HG03139 (cell line): ENCODE results near the gene CAV1.

ENCODE experiments used
- ATAC-seq: cut with Tn5 transposase; IDR thresholded peaks from one replicate; pipeline ENCODE4 v1.9.1; 2021; ENCODE audit not compliant: unreplicated experiment

CAV1 gene

DNA sequence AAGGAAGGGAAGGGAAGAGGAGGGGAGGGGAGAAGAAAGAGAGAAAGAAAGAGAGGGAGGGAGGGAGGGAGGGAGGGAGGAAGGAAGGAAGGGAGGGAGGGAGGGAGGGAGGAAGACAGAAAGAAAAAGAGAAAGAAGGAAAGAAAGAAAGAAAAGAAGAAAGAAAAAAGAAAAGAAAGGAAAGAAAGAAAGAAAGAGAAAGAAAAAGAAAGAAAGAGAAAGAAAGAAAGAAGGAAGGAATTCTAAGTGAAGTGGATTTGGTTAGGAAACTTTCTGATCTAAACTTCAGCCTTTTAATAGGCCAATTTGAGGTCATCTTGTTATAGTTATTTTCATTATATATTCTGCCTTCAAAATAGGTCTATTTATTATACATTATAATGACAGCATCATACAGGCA lies 21.0 kb upstream of the CAV1 start:
- no peak for ATAC-seq

DNA sequence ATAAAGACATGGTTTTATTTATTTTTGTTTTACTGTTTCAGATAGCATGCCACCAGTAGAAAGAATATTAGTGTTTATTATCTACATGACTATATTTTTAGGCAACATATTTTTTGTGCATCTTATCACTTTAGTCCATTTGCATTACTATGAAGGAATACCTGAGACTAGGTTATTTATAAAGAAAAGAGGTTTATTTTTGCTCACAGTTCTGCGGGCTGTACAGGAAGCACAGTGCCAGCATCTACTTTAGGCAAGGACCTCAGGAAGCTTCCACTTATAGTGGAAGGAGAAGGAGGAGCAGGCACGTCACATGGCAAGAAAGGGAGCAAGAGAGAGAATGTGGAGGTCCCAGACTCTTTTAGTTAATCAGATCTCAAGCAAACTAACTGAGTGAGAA lies 19.6 kb upstream of the CAV1 start:
- ATAC-seq: no peak

DNA sequence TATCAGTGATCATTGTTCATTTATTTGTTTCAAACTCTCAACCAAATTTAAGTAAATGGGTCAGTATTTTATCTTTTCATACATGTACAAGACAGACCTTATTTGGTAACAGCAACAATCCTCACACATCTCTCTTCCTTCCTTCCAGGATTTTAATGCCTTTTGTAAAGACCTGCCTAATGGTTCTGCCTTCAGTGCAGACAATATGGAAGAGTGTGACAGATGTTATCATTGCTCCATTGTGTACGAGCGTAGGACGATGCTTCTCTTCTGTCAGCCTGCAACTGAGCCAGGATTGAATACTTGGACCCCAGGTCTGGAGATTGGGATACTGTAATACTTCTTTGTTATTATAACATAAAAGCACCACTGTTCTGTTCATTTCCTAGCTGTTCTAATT lies 19.0 kb upstream of the CAV1 start:
- no peak for ATAC-seq

DNA sequence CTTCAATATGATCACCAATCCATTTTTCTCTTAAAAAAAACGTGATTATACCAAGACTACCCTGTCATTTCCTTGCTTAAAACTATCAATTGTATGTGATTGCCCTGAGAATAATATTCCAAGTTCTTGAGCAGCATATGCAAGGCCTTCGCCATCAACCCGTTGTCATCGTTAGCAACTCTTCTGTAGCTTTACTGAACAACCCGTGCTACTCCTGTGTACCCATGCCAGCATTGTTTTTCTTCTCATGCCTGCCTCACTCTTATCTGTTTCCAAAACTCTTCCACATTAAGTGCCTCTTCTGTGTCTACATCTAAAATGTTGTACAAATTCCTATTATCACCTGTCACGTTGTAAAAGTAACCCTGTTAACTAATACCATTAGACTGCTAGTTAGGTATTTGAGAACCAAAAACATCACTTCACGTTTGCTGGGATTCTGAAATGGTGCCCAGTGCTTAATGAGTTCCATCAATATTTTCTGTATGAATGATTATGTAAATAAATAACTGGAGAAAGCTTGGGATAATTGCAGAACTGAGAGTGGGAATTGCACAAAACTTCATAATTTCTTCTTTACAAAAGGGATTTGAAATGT lies 14.8 kb upstream of the CAV1 start:
- no peak for ATAC-seq

DNA sequence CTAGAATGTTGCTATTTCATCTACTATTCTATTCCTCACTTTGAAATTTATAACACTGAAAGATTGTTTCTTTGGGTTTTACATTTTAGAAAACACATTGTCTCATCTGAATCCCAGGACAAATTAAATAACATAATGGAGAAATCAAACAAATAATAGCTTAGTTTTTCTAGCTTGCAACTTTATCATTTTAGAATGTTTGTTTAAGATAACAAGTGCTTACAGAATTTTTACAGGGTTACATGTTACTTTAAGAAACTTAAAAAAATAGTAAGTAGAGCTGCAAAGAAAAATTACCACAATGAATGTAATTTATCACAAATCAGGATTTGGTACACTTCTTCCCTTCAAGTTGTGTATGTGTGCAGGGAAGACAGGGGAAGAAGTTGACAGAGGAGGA lies 14.0 kb upstream of the CAV1 start:
- ATAC-seq: no peak

DNA sequence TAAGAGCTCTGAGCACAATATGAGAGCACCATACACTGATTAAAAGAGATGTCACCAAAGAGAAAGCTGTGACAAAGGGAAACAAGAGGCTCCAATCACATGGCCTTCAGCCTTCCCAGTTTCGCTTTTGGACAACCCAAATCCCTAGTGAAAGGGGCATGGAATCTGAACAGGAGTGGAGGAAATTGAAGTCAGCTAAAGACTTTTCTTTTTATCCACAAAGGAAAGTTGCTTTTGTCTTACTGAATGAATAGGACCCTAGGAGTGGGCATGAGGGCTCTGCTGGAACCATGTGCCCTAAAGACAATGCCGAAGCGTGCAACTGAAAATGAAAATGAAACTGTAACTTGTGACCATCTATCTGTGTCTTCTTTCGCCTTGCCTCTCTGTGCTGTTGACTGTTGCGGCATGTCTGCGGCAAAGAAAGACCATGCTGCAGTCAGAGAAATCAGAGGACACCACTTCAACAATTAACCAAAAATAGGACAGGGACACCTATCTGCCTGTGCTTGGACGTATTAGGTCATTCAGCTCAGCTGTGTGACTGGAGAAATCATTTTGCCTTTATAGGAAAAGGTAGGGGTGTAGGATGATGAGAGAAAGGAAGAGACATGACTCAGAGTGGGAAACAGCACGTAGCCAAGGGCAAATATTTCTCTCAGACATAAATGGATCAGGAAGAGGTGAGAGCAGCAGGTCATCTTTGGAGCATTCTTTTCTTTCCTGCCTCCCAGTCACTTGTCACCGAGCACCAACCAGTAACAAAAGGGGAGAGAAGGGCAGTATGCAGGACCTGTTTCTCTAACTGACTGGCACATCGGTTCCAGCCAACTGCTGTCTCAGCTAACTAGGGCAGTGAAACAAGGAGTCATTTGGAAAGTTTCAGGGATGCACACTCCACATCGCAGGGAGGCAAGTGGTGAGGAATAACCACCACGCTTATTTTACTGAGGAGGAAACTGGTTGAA lies 13.0 kb upstream of the CAV1 start:
- peak; percentile 98 for ATAC-seq

DNA sequence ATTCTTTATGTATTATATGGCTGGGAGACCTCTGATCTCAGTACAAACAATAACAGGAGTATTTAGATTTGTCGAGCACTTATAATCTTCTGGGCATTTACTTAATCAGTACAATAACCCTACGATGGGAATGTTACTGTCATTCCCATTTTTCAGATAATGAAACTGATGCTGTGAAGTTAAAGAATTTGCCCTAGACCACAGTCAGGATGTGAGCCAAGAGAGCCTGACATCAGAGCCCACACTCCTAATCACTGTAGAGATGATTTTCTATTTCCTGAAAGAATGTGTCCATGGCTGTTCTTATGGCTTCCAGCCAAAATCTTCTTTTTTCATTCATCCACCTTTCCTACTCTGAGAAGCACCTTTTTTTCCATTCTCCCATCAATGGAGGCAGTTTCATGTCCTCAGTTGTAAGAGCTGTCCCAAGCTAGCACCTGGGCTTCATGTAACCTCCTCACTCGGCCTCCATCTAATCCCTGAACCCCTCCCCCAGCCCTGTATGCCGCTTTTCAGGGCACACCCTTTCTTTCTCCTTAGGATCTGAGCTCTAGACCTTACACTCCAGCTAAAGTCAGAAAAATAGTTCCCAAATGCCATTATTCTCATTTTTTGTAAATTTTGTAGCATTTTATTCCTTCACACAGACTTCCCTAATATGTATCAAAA lies 12.2 kb upstream of the CAV1 start:
- no peak for ATAC-seq

DNA sequence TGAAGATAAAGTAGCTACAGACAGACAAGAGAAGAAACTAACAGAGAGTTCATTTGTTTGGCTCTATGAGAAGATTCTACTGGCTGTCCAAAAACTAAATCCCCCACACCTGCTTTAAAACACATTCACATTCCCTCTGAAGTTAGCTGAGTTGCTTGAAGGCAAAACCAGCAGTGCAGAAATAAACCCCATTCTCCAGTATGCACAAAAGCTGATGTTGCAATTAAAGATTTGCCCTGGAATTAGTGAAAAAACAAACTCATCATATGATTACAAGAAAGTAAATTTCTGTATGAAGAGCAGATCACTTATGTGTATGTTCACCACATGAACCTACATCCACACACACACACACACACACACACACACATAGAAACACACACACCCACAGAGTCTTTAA lies 9.3 kb upstream of the CAV1 start:
- ATAC-seq: no peak

DNA sequence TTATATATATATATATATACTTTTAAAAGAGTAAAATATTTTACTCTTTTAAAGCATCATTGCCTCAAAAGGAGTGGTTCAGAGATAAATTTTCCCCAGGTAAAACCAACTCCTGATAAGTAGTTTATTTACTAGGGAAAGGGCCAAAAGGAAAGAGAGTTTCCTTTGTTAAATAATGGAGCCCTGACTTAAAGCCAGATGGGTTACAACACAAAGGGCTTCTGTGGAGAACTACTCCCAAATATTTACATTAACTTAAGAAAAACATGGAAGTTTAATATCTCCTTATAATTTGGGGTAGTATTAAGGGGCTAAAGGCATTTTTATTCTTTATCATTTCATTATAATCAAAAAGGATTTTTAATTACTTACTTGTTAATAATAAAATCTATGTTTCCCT lies 8.5 kb upstream of the CAV1 start:
- ATAC-seq: no peak

DNA sequence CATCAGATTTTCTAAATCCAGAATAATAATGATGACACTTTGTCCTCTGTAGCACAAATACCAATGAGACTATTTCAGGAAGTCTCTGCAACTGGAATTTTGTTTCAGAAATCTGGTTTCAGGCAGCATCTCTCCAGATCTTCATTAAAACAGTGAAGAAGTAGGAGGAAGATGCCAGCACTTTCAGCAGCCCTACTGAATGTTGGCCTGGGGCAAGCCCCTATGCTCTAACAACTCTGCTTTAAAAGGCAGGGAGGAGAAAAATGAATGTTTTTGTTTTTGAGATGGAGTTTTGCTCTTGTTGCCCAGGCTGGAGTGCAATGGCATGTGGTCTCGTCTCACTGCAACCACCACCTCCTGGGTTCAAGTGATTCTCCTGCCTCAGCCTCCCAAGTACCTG lies 7.2 kb upstream of the CAV1 start:
- ATAC-seq: no peak

DNA sequence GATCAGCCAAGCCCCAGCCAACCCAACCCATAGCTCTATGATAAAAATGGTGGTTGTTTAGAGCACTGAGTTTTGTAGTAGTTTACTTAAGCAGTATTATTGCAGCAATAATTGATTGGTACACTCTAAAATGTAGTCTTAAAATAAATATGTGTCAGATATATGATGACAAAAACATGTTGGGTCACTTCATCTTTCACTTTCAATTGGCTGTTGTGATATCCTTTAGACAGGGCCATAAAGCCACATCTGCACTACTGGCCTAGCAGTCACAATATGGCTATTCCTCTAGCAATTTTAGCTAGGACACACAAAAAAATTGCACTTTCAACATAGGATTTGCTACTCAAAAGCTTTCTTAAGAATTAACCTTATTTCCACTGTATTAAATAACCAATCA lies 5.9 kb upstream of the CAV1 start:
- no peak for ATAC-seq

DNA sequence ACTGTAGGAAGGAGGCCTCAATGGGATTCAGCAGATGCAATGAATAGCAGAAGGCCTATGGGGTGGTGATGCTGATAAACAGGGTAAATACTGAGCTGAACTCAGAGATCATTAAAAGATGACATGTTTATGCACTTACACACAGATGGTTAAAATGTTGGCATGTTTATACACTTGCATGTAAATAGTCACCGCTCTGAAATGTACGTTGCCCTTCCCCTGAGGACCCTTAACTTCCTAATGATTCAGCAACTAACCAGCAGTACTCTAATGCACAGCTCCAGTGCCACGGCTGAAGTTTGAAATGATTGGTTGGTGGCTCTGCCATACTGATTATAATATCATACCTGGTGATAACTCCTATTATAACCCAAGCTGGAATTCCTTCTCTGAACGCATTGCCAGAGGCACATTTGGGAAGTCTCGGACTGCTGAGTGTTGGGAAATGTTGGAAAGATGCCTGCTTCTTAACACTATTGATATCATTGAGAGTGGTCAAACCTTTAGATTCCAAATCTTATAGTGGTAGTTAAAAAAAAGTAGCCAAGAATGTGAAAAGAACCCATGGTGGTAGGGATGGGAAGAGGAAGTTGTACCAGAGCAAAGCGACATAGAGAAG lies 3.7 kb upstream of the CAV1 start:
- no peak for ATAC-seq

DNA sequence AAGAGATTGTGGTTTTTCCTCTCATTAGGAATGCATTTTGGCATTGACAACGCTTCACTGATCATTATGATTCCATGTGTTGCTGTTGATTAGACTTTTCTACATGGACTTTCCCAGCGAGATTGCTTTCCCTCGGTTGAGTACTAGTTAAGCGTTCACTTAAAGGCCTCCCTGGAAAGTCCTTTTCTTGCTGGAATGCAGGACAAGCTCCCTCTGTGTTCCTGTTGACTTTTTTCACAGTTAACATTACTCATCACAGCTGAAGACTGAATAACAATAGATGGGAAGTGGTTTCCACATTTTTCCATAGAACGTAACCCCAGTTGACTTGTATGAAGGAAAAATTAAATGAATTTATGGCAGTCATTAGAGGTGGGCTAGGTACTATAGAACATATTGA lies 2.6 kb upstream of the CAV1 start:
- ATAC-seq: no peak

DNA sequence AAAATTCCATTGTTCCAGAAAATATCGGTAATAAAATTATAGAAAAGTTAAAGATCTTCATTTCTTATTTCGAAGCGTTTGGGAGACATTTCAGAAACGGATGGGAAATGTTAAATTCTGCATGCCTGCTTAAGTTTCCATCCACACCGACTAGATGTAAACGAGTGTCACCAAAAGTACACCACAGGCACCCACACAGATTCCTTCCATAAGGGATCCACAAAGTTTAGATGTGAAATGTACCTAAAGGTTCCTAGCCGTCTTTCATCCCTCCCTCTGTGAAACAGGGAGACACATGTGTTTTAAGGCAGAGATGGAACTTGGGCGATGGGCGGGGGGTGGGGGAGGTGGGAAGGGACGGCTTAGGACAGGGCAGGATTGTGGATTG lies 621 bp upstream of the CAV1 start:
- ATAC-seq: no peak

DNA sequence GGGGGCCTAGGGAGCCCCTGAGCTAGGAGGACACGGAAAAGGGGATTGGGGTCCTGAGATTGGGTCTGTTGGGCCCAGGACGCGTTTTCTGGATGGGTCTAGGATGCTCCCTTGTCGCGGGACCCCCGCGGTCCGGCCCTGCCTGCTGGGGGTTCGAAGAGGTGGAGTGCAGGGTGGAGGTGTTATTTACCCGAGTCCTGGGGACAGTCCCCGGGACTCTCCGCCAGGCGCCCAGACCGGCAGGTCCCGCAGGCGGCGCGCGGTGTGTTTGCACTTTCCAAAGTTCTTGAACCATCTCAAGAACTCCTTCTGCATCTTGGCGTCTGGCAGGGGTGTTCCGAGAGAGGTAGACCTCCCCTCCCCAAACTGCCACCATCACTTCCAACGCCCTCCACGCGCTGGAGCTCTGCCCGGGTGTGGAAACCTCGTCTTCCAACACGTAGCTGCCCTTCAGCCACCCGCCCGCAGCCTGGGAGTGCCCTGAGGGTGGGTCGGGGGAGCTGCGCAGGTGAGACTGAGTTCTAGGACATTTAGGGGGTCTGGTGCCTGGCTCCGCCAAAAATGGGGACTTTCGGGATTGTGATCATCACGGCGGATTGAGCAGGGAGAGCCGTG lies 569 bp downstream of the CAV1 start:
- ATAC-seq: peak; percentile 39

DNA sequence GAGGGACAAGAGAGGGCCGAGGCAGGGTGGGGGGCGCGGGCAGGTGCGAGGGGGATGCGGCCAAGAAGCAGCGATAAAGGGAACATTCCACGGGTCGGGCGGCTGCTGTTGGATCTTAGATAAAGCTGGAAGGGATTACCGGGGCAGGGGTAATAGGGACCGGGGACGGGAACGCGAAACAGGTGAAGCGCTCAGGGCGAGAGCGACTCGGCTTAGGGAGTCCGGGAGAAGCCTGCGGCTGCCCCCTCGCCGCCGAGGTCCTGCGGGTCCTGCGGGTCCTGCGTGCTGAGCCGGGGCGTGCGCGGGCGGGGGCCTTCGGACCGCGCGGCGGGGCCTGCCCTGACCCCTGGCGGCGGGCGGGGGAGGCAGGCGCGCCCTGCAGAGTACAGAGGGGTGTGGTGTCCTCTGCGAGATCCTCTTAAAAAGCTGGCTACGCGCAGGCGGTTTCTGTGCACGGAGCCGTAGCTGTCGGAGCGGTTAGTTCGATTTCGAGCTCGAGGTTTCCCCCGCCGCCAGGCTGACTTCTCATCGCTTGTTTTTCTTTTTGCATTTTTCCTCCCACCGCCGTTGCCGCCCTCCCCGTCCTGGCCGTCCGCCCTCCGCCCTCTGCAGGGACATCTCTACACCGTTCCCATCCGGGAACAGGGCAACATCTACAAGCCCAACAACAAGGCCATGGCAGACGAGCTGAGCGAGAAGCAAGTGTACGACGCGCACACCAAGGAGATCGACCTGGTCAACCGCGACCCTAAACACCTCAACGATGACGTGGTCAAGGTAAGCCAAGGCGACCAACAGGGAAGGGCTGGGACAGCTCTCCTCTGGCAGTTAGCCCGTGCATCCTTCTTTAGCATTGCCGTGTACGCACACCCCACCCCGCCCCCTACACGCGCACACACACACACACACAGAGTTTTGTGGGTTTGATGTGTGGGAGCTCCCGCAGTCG lies 1.4 kb downstream of the CAV1 start:
- ATAC-seq: peak; percentile 92

DNA sequence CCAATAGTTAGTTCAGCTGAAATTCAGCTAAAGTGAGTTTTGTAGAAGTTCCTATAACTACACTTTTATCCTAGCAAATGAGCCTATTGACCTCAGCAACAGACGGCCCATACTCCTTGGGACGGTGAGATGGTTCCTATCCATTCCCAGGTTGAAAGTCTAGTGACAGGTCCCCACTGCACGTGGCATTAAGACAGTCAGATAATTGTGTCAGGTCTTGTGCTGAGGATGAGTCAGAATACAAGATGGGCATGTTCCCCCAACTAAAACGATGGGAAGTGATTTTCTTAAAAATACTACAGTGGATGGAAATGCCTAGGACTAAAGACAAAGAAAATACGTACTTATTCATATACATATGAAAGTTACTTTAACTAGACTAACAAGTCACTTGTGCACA lies 2.1 kb downstream of the CAV1 start:
- ATAC-seq: no peak

DNA sequence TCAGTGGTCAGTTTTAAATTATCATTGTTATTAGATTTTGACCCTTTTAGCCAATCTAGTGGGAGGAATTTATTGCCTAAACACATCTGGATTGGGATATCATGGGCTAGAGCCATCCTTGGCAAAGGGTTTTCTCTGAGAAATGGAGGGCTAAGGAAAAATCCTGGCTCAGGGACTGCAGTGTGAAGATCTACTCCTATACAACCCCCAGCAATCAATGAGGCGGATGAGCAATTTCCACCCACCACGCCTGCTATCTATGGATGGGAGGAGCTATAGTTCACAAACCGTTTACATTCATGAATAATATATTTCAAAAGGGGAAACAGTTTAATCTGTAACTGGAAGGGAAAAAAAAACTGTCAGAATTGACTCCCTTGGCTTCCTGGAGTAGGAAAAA lies 2.7 kb downstream of the CAV1 start:
- ATAC-seq: no peak

DNA sequence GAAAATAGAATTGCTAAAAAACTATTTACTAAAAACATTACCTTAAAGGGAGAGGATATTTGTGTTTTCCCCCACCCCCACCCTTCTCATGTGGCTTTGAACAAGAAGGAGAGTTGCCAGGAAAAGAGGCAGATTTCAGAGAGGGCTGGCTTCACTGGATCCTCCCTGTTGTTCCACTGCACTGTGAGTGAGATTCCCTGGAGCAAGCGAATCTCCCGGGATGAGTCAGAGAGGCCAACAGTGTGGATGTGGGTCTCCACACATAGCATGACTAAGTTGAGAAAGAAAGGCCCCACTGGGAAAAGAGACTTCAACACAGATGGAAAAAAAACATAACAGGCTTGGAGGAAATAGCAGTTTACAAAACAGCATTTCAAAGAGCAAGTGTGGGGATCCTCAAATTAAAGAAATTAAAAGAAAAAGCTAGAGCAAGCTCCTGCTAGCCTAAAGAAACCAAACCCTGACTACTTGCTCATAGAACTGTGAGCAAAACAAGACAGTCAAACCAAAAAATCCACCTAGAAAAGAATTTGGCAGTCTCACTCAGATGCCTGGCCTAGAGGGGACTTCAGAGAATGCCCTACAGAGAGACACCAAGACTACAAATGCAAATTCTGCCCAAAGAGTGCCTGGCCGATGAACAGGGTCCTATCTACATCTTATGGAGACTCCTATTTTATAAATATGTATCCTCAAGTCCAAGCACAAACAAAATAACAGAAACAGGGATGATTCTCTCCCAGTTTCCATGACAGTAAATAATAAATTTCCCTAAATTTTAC lies 3.4 kb downstream of the CAV1 start:
- ATAC-seq: no peak
